Measurements from ENCODE around the gene CDPF1.

The CDPF1 gene

DNA sequence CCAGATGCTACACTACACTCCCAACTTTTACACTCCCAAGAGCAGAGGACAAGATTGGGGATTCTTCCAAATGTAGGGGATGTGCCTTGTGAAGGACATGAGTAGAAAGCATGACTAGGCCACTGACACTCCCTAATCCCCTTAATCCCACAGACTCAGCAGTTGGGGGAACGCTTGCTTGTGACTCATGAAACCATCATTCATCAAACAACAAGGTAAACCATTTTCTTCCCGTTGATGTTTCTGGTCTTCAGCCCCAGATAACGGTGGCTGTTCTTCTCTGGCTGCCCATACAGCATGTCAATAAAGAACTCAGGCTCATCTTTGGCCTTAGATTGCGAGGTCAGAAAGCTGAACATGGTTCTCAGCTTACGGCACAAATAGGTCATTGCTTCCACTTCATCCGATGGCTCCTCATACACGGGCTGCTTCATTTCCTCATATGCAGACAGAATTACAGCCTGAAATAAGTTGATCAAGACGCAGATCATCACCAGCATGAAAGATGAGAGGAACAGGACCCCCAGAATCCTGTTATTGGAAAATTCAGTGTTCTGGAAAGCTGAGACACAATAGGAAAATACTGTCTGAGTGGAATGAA lies 6.4 kb upstream of the CDPF1 start:
- no peak for DNase-seq (ENCODE audit: low read depth in 2 of 2)

GRCh38 chr22:46251816-46252380 lies 1.8 kb upstream of the CDPF1 start:
- DNase-seq (ENCODE audit: low read depth in 2 of 2): no peak

DNA sequence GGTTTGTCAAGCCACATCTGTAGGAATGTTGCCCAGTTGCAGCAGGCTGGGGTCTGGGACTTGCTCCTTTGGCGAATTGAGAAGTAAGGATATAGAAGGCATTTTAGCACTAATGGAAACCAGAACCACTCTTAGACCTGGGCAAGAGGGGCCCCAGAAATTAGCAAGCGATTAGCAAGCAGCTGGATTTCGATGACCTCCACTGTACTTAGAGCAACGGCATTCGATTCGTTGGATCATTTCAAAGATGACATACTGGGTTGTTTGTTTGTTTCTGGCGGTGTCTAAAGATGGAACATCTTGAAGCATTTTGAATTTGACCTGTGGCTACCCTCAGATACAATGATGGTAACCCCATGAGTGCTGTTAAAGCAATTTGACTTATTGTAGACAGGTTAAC lies 1.2 kb upstream of the CDPF1 start:
- DNase-seq (ENCODE audit: low read depth in 2 of 2): no peak

DNA sequence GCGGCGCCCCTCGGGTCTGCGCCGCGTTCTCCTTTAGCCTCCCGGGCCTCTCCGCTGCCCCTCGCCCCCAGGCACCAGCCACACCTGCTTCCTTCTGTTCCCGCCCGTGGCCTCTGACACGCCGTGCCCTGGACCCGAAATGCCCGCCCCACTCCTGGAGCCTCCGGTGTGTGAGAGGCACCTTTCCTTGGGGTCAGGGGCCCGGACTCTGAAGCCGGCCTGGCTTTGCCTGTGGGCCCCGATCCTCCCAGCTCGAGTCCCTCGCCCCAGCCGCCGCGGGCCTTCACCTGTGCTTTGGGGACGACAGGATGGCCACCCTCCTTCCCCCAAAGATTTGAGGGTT lies 661 bp upstream of the CDPF1 start:
- no peak for DNase-seq (ENCODE audit: low read depth in 2 of 2)

- no peak for DNase-seq (ENCODE audit: low read depth in 2 of 2)
These were observed 2.6 kb downstream of the CDPF1 start for GRCh38 chr22:46247443-46247975.

DNA sequence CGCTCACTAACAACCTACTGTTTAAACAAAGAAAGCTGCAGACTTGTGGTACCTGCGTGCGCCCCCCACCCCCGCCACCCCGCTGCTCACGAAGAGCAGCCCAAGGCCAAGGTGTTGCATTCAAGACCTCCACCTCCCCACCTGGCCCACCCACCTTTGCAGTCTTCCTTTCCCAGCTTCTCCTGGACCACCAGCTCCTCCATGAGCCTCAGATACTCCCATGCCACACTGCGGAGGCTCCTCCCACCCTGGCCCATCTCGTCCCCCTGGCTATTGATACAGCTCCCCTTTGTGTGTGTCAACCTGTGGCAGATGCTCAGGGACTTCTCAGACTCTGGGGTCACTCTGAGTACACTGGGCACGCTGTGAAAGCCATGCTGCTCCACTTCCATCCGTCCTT lies 3.9 kb downstream of the CDPF1 start:
- DNase-seq (ENCODE audit: low read depth in 2 of 2): no peak

- DNase-seq (ENCODE audit: low read depth in 2 of 2): no peak
These were observed 4.6 kb downstream of the CDPF1 start for GRCh38 chr22:46245511-46245910.

GRCh38 chr22:46244771-46245170 lies 5.3 kb downstream of the CDPF1 start:
- DNase-seq (ENCODE audit: low read depth in 2 of 2): no peak

- no peak for DNase-seq (ENCODE audit: low read depth in 2 of 2)
These were observed 8.0 kb downstream of the CDPF1 start for GRCh38 chr22:46242076-46242475.

GRCh38 chr22:46241396-46242007 lies 8.6 kb downstream of the CDPF1 start:
- no peak for DNase-seq (ENCODE audit: low read depth in 2 of 2)

DNA sequence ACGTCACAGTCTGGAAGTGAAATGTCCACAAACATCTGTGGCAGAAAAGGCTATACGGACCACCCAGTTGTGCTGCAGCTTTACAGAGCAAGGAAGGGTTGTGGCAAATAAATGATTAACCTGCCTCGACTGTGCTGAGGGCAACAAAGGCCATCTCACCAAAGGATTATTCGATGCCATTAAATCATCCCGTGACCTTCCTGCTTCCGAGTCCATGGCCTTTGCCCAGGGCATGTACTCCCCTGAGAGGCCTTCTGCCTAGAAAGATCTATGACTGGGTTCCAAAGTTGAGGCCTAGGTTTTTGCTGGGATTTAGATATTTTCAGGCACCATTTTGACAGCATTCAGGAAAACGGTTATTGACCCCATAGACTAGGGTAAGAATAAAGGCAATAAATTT lies 9.2 kb downstream of the CDPF1 start:
- DNase-seq (ENCODE audit: low read depth in 2 of 2): no peak

DNA sequence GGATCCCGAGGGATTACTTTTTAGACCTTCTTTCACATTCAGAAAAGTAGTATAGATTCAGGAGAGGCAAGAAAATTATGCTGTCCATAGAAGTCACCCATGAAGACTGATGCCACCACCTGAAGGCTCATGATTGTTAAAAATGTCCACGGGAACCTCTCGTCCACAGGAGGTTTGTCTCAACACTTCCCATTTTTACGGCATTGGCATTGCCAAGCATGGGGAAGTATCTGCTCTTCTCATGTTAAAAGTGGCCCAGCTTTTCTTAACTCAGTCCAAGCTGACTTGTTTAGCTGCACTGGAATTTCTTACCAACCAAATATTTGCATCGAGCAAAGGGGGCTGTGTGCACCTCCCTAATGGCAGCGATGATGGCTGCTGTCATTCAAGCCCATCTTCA lies 9.6 kb downstream of the CDPF1 start:
- DNase-seq (ENCODE audit: low read depth in 2 of 2): no peak

GRCh38 chr22:46240073-46240472 lies 10.0 kb downstream of the CDPF1 start:
- DNase-seq (ENCODE audit: low read depth in 2 of 2): no peak

GRCh38 chr22:46239261-46240048 lies 10.6 kb downstream of the CDPF1 start:
- no peak for DNase-seq (ENCODE audit: low read depth in 2 of 2)

GRCh38 chr22:46238541-46238940 lies 11.6 kb downstream of the CDPF1 start:
- DNase-seq (ENCODE audit: low read depth in 2 of 2): no peak

GRCh38 chr22:46237453-46238124 lies 12.5 kb downstream of the CDPF1 start:
- DNase-seq (ENCODE audit: low read depth in 2 of 2): no peak

DNA sequence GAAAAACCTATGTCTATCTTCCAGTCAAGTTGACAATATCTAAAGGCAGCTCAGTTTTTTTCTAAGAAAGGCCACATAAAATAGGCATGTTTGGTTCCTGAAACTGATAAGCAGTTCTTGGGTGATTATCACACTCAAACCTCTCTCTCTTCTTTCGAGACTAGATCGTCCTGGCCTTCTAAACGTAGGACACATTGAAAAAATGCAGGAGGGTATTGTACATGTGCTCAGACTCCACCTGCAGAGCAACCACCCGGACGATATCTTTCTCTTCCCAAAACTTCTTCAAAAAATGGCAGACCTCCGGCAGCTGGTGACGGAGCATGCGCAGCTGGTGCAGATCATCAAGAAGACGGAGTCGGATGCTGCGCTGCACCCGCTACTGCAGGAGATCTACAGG lies 15.1 kb downstream of the CDPF1 start:
- no peak for DNase-seq (ENCODE audit: low read depth in 2 of 2)

DNA sequence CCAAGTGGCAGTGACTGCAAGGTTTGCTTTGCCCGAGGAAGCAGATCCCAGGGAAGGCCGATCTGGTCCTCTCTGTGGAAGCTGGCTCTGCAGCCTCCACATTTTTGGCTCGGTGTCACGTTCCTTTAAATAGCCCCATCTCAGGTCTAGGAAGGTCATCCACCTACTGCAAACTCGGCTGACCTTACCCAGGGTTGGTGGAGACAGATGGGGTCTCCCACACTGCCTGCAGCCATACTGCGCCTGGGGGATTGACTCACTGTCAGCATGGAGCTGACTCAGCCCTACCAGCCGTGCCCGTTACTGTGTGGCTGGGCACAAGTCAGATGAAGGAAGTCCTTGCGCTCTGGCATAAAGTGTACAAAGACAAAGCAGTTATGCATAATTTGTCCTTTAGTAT lies 16.9 kb downstream of the CDPF1 start:
- DNase-seq (ENCODE audit: low read depth in 2 of 2): no peak

- DNase-seq (ENCODE audit: low read depth in 2 of 2): no peak
These were observed 19.7 kb downstream of the CDPF1 start for GRCh38 chr22:46230262-46230901.

GRCh38 chr22:46229701-46230100 lies 20.4 kb downstream of the CDPF1 start:
- no peak for DNase-seq (ENCODE audit: low read depth in 2 of 2)

GRCh38 chr22:46226577-46226976 lies 23.5 kb downstream of the CDPF1 start:
- no peak for DNase-seq (ENCODE audit: low read depth in 2 of 2)

- no peak for DNase-seq (ENCODE audit: low read depth in 2 of 2)
These were observed 24.5 kb downstream of the CDPF1 start for GRCh38 chr22:46225631-46226030.
